Pulmonary artery endothelial cell (primary cell): ENCODE measurements around the gene PSME2. TPM values are rescaled to one million over a fixed set of nuclear protein-coding genes. Genes with fewer than 3 reads are reported as not detected.

ENCODE experiments used
- DNase-seq: peaks from one replicate; pipeline ENCODE4 v3.0.0-alpha.2; 2011; ENCODE audit warnings: low read depth, low spot score
- total RNA-seq: library from RNA; depleted of rRNA; stranded (reverse); fragments of >200 nt; gene quantifications from 2 replicates; pipeline ENCODE4 v1.2.3, GENCODE V29; 2014

PSME2 gene
- total RNA-seq, 1 donor from 2014 or later: 155 TPM

DNA sequence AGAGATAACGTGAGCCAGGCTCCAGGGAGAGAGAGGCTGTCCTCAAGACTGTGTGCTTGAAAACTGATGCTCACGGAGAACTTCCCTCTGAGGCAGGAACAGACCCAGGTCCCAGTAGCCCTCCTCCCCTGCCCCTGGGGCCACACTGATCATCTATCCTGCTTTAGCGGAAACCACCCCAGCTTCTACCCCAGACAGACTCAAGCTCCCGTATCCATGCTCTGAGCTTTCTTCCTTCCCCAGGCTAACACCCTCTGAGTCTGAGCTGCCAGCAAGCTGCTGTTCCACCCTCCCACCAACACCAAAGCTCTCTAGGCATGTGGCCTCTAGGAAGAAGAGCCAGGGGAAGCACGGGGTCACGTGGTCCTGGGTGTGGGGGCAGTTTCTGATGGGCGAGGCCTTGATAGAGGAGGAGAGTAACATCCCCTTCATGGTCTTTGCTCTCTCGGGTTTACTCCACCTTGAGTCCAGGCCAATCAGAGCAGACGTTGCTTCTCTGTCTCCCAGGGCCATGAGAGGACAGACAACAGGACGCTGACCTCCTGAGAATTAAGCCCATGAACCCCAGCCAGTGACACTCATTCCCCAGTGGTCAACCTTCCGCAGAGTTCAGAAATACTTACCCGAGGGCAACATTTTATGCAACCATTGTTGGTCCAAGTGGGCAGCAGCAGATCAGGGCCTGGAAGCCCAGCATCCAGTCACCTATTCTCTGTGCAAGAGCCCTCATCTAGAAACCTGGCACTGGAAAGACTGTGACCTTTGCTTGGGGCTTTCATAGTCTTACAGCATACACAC is 50.9 kb downstream of the PSME2 start:
- DNase-seq: no peak

DNA sequence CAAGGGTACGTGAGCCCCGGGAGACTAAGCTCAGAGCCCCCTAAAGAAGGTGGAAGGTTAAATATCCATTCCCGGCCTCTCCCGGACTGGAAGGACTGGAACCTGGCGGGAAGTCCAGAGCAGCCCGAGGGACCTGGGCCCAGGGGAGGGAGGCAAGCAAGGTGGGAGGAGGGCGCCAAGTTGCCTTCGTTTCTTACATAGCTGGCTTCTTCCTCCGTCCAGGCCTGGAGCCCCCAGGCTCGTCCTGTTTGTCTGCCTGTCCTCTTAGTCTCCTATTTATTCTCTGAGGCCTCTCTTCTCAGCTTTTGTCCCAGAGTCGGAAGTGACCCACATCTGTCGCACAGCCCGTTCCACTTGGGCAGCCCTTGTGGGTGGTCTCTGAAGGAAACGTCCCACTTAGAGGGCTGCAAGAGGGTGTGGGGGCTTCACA is 51.6 kb downstream of the PSME2 start:
- no peak for DNase-seq

DNA sequence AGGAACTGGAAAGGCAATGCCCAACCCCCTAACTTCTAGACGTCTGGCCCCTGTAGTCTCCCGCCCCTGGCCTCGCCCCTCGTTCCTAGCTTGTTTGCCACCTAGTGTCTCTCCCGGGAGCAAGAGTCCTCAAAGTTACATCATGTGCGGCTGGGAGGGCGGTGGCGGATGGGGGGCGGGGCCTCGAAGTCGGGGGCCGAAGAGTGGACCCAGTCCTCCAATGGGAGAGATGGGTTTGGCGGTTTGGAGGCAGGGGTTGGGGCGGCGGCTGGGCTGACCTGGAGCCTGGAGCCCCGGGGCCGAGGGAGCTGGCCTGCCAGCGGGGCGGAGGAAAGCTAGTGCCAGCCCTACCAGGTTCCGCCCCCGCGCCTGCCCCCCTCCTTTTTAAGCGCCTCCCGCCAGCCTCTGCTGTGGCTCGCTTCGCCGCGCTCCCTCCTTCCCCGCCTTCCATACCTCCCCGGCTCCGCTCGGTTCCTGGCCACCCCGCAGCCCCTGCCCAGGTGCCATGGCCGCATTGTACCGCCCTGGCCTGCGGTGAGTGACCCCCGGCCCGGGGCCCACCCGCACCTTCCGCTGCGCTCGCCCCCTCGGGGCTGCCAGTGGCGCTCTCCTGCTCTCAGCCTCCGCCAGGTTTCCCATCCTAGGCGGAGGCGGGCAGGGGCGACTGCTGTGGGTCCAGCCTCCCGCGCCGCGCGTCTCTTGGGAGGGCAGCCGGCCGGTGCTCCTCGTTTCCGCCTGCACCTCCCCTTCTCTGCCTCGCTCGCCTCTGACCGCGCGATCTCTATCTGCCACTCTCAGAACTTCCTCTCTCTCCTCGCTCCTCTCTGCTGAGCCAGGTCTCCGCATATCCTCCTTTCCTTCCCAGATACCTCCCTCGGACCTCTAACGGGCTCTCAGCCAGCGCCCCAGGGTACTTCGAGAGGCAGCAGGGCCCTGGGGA is 52.2 kb downstream of the PSME2 start, which contains the start of gene PCK2:
Gene PCK2, plus strand, starts transcription at position 411 of the 940 bp plus-strand sequence. Its CDS starts 95 bp downstream, at position 506.
- DNase-seq: peak; percentile 32

Other genes starting within 250 kb of the PSME2 start
- gene DHRS4, start 192.8 kb downstream of the PSME2 start, total RNA-seq: 58.9 and 60.4 TPM in 2 replicates
- 15.8 and 18.3 TPM in 2 replicates for gene DHRS4L2, start 157.7 kb downstream of the PSME2 start, total RNA-seq
- gene CARMIL3, start 94.6 kb downstream of the PSME2 start, total RNA-seq: under 0.01 and 0.04 TPM in 2 replicates
- gene CPNE6, start 75.0 kb downstream of the PSME2 start, total RNA-seq: not detected in 2 replicates
- gene PCK2, start 52.3 kb downstream of the PSME2 start, total RNA-seq: 9.8 and 18.5 TPM in 2 replicates
- 50.1 and 61.2 TPM in 2 replicates for gene DCAF11, start 31.8 kb downstream of the PSME2 start, total RNA-seq
- 0.33 and 0.56 TPM in 2 replicates for gene NRL, start 31.7 kb downstream of the PSME2 start, total RNA-seq
- 0.13 TPM in 1 of 2 replicates, not detected in the other for gene FITM1, start 16.0 kb downstream of the PSME2 start, total RNA-seq
- 121 and 126 TPM in 2 replicates for gene PSME1, start 10.4 kb downstream of the PSME2 start, total RNA-seq
- 22.7 and 27.6 TPM in 2 replicates for gene EMC9, start 5.0 kb downstream of the PSME2 start, total RNA-seq
- 34.1 and 36.2 TPM in 2 replicates for gene RNF31, start 888 bp upstream of the PSME2 start, total RNA-seq
- 42.1 and 48.9 TPM in 2 replicates for gene IRF9, start 14.7 kb upstream of the PSME2 start, total RNA-seq
- 1.6 and 4.1 TPM in 2 replicates for gene REC8, start 25.5 kb upstream of the PSME2 start, total RNA-seq
- 57.2 and 58.4 TPM in 2 replicates for gene IPO4, start 42.2 kb upstream of the PSME2 start, total RNA-seq
- 48.9 and 67.2 TPM in 2 replicates for gene TM9SF1, start 48.8 kb upstream of the PSME2 start, total RNA-seq
- 0.20 TPM in 1 of 2 replicates, not detected in the other for gene TSSK4, start 59.1 kb upstream of the PSME2 start, total RNA-seq
- 27.7 and 36.5 TPM in 2 replicates for gene CHMP4A, start 66.9 kb upstream of the PSME2 start, total RNA-seq
- 6.9 and 13.1 TPM in 2 replicates for gene MDP1, start 69.5 kb upstream of the PSME2 start, total RNA-seq
- 219 and 229 TPM in 2 replicates for gene NEDD8, start 85.8 kb upstream of the PSME2 start, total RNA-seq
- 97.8 and 115 TPM in 2 replicates for gene GMPR2, start 86.3 kb upstream of the PSME2 start, total RNA-seq
- gene TINF2, start 96.0 kb upstream of the PSME2 start, total RNA-seq: 49.1 and 55.5 TPM in 2 replicates
- 0.40 and 0.74 TPM in 2 replicates for gene TGM1, start 116.6 kb upstream of the PSME2 start, total RNA-seq
- 21.0 and 21.6 TPM in 2 replicates for gene RABGGTA, start 125.0 kb upstream of the PSME2 start, total RNA-seq
- 6.4 and 12.7 TPM in 2 replicates for gene DHRS1, start 153.2 kb upstream of the PSME2 start, total RNA-seq
- gene NOP9, start 153.2 kb upstream of the PSME2 start, total RNA-seq: 31.3 and 41.3 TPM in 2 replicates
- gene CIDEB, start 161.4 kb upstream of the PSME2 start, total RNA-seq: 1.1 and 2.8 TPM in 2 replicates
- gene LTB4R2, start 163.5 kb upstream of the PSME2 start, total RNA-seq: 3.6 and 4.2 TPM in 2 replicates
- 1.9 and 2.6 TPM in 2 replicates for gene LTB4R, start 164.9 kb upstream of the PSME2 start, total RNA-seq
- 36.3 and 41.8 TPM in 2 replicates for gene ADCY4, start 188.5 kb upstream of the PSME2 start, total RNA-seq
- 3.7 and 3.9 TPM in 2 replicates for gene RIPK3, start 193.4 kb upstream of the PSME2 start, total RNA-seq
- gene NFATC4, start 221.6 kb upstream of the PSME2 start, total RNA-seq: 16.1 and 19.1 TPM in 2 replicates